Small intestine (tissue), 7 donors: ENCODE measurements around the gene RSPH10B. TPM values are rescaled to one million over a fixed set of nuclear protein-coding genes. Genes with fewer than 3 reads are reported as not detected.
A peak's percentile ranks its signal among the peaks of the same experiment; 100 is the strongest.
"Not testable (repeated sequence)": the region's sequence is repeated elsewhere in the genome, so short reads cannot be mapped to it uniquely, and the experiment has no call there.

Experiments
- DNase-seq, 2 donors: peaks; one replicate each; pipeline versions ENCODE4 v3.0.0 to v3.0.0-alpha.2; 2013
- FAIRE-seq: peaks from 2 replicates; lab custom pipeline; 2012; peaks lifted over from hg19 to GRCh38; lab: Jason Lieb, UNC
- H3K27ac ChIP-seq, 3 donors: one replicate each; pipeline ENCODE4 v1.5.1; 2013; ENCODE audit warnings: low read length in 2 of 3, mild to moderate bottlenecking in 2 of 3, control low read depth in 1 of 3, inconsistent platforms in 1 of 3, low read depth in 1 of 3, moderate library complexity in 1 of 3
- H3K27me3 ChIP-seq, 3 donors: one replicate each; pipeline ENCODE4 v1.6.1; 2013; ENCODE audit warnings: low read length in 3 of 3, inconsistent platforms in 1 of 3; ENCODE audit not compliant: control insufficient read depth in 3 of 3, insufficient read depth in 3 of 3
- H3K36me3 ChIP-seq, 3 donors: one replicate each; pipeline ENCODE4 v1.6.1; 2013; ENCODE audit warnings: low read length in 3 of 3, inconsistent platforms in 1 of 3, low read depth in 1 of 3, mild to moderate bottlenecking in 1 of 3, moderate library complexity in 1 of 3; ENCODE audit not compliant: control insufficient read depth in 3 of 3, insufficient read depth in 2 of 3
- H3K4me1 ChIP-seq, 3 donors: one replicate each; pipeline ENCODE4 v1.6.1; 2013; ENCODE audit warnings: low read length in 2 of 3, inconsistent platforms in 1 of 3, low read depth in 1 of 3, mild to moderate bottlenecking in 1 of 3, moderate library complexity in 1 of 3; ENCODE audit not compliant: control insufficient read depth in 3 of 3, insufficient read depth in 2 of 3
- H3K4me3 ChIP-seq, 3 donors: one replicate each; pipeline ENCODE4 v1.5.1; 2013; ENCODE audit warnings: low read length in 3 of 3, control low read depth in 1 of 3, inconsistent platforms in 1 of 3, low read depth in 1 of 3, mild to moderate bottlenecking in 1 of 3, moderate library complexity in 1 of 3
- H3K9me3 ChIP-seq, 2 donors: one replicate each; pipeline ENCODE4 v1.6.1; 2013; ENCODE audit warnings: low read depth in 1 of 2, low read length in 1 of 2; ENCODE audit not compliant: control insufficient read depth in 2 of 2, insufficient read depth in 1 of 2
- WGBS, 3 donors: extraction: QIAGEN DNeasy Blood & Tissue Kit; methylation state at CpG; one replicate each; pipeline ENCODE4 v1.1.7; 2013; 5-methylcytosine and 5-hydroxymethylcytosine counted together
- polyA plus RNA-seq, 4 donors: library from polyadenylated mRNA; stranded (reverse) in 3 of 4; unstranded in 1 of 4; fragments of 200-250 nt in 3 of 4; fragments of 120-200 nt in 1 of 4; gene quantifications; one replicate each; pipeline versions ENCODE4 v1.2.1 to v1.2.3, GENCODE V29; 2013
- donor health status: healthy with polysubstance abuse.
- donor health status: control.
- donor health status: control.
- donor health status: Bipolar disorder and iron deficiency.
- donor health status: healthy.

RSPH10B gene
- polyA plus RNA-seq, 4 donors, result 0.07 to 0.27 (median 0.19) TPM; not detected in 1

GRCh38 chr7:6007835-6008590, 37.5 kb upstream of the RSPH10B start:
- Histone ChIP-seq H3K36me3 (peaks cover 0 to 16% (median 0%) of the 10 kb centered on the region in 3 donors), H3K4me3 (peak overlapping the region; percentile 55 to 95 (median 81)), H3K27ac (peak overlapping the region in 1 of 3 donors; percentile 90)
- WGBS, 3 donors, result 45 to 50% (median 46%) methylated on average over 27 of the region's 27 CpGs
- not testable (repeated sequence) for DNase-seq, H3K27me3 ChIP-seq, H3K4me1 ChIP-seq, FAIRE-seq, H3K9me3 ChIP-seq

- Histone ChIP-seq H3K4me1 (peaks cover 2 to 9% (median 2%) of the 10 kb centered on the region in 3 donors), H3K9me3 (no peaks in the 10 kb centered on the region), H3K27me3 (no peaks in the 10 kb centered on the region), H3K27ac (no peak overlapping the region), H3K4me3 (no peak overlapping the region), H3K36me3 (peaks cover 0 to 13% (median 1%) of the 10 kb centered on the region in 3 donors)
- WGBS, 3 donors, result 58 to 74% (median 59%) methylated on average over 4 of the region's 4 CpGs
- FAIRE-seq (no peak), DNase-seq (no peak)
Measured at GRCh38 chr7:6007386-6007785, 36.9 kb upstream of the RSPH10B start.

- no peak overlapping the region for H3K27ac ChIP-seq
- H3K27me3 ChIP-seq, result no peaks in the 10 kb centered on the region
- no peaks in the 10 kb centered on the region for H3K4me1 ChIP-seq
- no peak overlapping the region for H3K4me3 ChIP-seq
- no peaks in the 10 kb centered on the region for H3K9me3 ChIP-seq
- WGBS, 3 donors, result 51 to 58% (median 57%) methylated on average over 10 of the region's 10 CpGs
- DNase-seq (peak; percentile 70 to 78), FAIRE-seq (no peak)
- H3K36me3 ChIP-seq, result peaks cover 10 to 48% (median 10%) of the 10 kb centered on the region in 3 donors
Measured at GRCh38 chr7:5997210-5997808, 26.8 kb upstream of the RSPH10B start.

GRCh38 chr7:5987061-5987460, 16.6 kb upstream of the RSPH10B start:
- H3K27ac ChIP-seq, H3K4me1 ChIP-seq, H3K27me3 ChIP-seq, H3K4me3 ChIP-seq, FAIRE-seq, H3K9me3 ChIP-seq, DNase-seq: not testable (repeated sequence)
- 93 to 95% (median 94%) methylated on average over 15 of the region's 15 CpGs for WGBS, 3 donors
- H3K36me3 ChIP-seq, result peaks cover 3 to 33% (median 4%) of the 10 kb centered on the region in 3 donors

GRCh38 chr7:5979680-5980314, 9.3 kb upstream of the RSPH10B start:
- H3K4me1 ChIP-seq, DNase-seq, FAIRE-seq, H3K9me3 ChIP-seq, H3K27me3 ChIP-seq, H3K4me3 ChIP-seq: not testable (repeated sequence)
- WGBS, 3 donors, result 25 to 90% (median 61%) methylated on average over 1 to 2 of the region's 12 CpGs
- Histone ChIP-seq H3K36me3 (peaks cover 0 to 11% (median 0%) of the 10 kb centered on the region in 3 donors), H3K27ac (peak overlapping the region in 1 of 3 donors; percentile 45)

GRCh38 chr7:5973580-5973979, 3.1 kb upstream of the RSPH10B start:
- DNase-seq, H3K9me3 ChIP-seq, H3K36me3 ChIP-seq, H3K4me1 ChIP-seq, H3K4me3 ChIP-seq, FAIRE-seq, H3K27ac ChIP-seq, H3K27me3 ChIP-seq: not testable (repeated sequence)
- WGBS, 3 donors, result no CpG with 5 or more reads among the region's 8 CpGs

GRCh38 chr7:5963810-5964209, 6.7 kb downstream of the RSPH10B start:
- H3K27ac ChIP-seq, FAIRE-seq, H3K36me3 ChIP-seq, H3K9me3 ChIP-seq, H3K27me3 ChIP-seq, H3K4me1 ChIP-seq, H3K4me3 ChIP-seq, DNase-seq: not testable (repeated sequence)
- 90 to 95% (median 93%) methylated on average over 3 to 5 of the region's 7 CpGs for WGBS, 3 donors

- H3K36me3 ChIP-seq, H3K4me1 ChIP-seq, H3K27ac ChIP-seq, H3K27me3 ChIP-seq, FAIRE-seq, DNase-seq, H3K9me3 ChIP-seq, H3K4me3 ChIP-seq: not testable (repeated sequence)
- 57 to 58% methylated on average over 5 to 9 of the region's 13 CpGs; no CpG with 5 or more reads in 1 of the 3 donors for WGBS, 3 donors
Measured at GRCh38 chr7:5963205-5963604, 7.3 kb downstream of the RSPH10B start.
